ENCODE results near the gene RERE.

RERE gene

GRCh38 chr1:8817412-8818324 lies at the start of gene RERE:
Gene RERE (minus strand): TSS chr1:8817640.
- DNase-seq (ENCODE audit: low read depth, low spot score) = no peak

- DNase-seq (ENCODE audit: low read depth, low spot score) = no peak
Observed at GRCh38 chr1:8866792-8867415, 49.5 kb upstream of the RERE start.

- DNase-seq (ENCODE audit: low read depth, low spot score) = no peak
Observed at GRCh38 chr1:8866173-8866791, 48.8 kb upstream of the RERE start.

GRCh38 chr1:8864713-8865344 lies 47.4 kb upstream of the RERE start:
- no peak for DNase-seq (ENCODE audit: low read depth, low spot score)

- no peak for DNase-seq (ENCODE audit: low read depth, low spot score)
Observed at GRCh38 chr1:8863794-8864233, 46.4 kb upstream of the RERE start.

- no peak for DNase-seq (ENCODE audit: low read depth, low spot score)
Observed at GRCh38 chr1:8863138-8863537, 45.7 kb upstream of the RERE start.

- no peak for DNase-seq (ENCODE audit: low read depth, low spot score)
Observed at GRCh38 chr1:8862528-8862927, 45.1 kb upstream of the RERE start.

GRCh38 chr1:8860738-8861516 lies 43.5 kb upstream of the RERE start:
- DNase-seq (ENCODE audit: low read depth, low spot score) = no peak

GRCh38 chr1:8858888-8859706 lies 41.7 kb upstream of the RERE start:
- no peak for DNase-seq (ENCODE audit: low read depth, low spot score)

- no peak for DNase-seq (ENCODE audit: low read depth, low spot score)
Observed at GRCh38 chr1:8858112-8858668, 40.8 kb upstream of the RERE start.

GRCh38 chr1:8856689-8857412 lies 39.4 kb upstream of the RERE start:
- no peak for DNase-seq (ENCODE audit: low read depth, low spot score)

GRCh38 chr1:8854240-8854639 lies 36.8 kb upstream of the RERE start:
- DNase-seq (ENCODE audit: low read depth, low spot score) = no peak

GRCh38 chr1:8851060-8851459 lies 33.6 kb upstream of the RERE start:
- no peak for DNase-seq (ENCODE audit: low read depth, low spot score)

- DNase-seq (ENCODE audit: low read depth, low spot score) = no peak
Observed at GRCh38 chr1:8848663-8849386, 31.4 kb upstream of the RERE start.

- no peak for DNase-seq (ENCODE audit: low read depth, low spot score)
Observed at GRCh38 chr1:8847990-8848389, 30.6 kb upstream of the RERE start.

GRCh38 chr1:8846263-8846662 lies 28.8 kb upstream of the RERE start:
- no peak for DNase-seq (ENCODE audit: low read depth, low spot score)

GRCh38 chr1:8845104-8846097 lies 28.0 kb upstream of the RERE start:
- DNase-seq (ENCODE audit: low read depth, low spot score) = no peak

Measured in iPS DF 19.7 (cell line).